IMR-90 (cell line): Measurements from ENCODE around the gene KRTAP4-16. TPM values are rescaled to one million over a fixed set of nuclear protein-coding genes. Genes with fewer than 3 reads are reported as not detected.
A peak's percentile ranks its signal among the peaks of the same experiment; 100 is the strongest.
"Not testable (repeated sequence)": the region's sequence is repeated elsewhere in the genome, so short reads cannot be mapped to it uniquely, and the experiment has no call there.

Source experiments
- ATAC-seq: fragments of 200-7000 bp; cut with Tn5 transposase; 2 replicates; pipeline ENCODE4 v1.9.1; 2020; ENCODE audit warnings: low read depth, mild to moderate bottlenecking, moderate library complexity
- BruUV-seq: library from RNA; stranded (reverse); fragments of 400-500 nt; replicated peaks from 2 replicates; lab custom pipeline; 2021; lab: Mats Ljungman, UMichigan
- CTCF ChIA-PET: fragments of 300-600 bp; formaldehyde crosslinking; extraction: SDS; loops from one replicate; lab custom pipeline; 2021; ENCODE audit warnings: antibody characterized with exemption; lab: Yijun Ruan, JAX
- POLR2A ChIA-PET: fragments of 300-600 bp; sonication (Branson Sonifier 250); formaldehyde crosslinking; loops from one replicate; lab custom pipeline; 2022; ENCODE audit warnings: antibody characterized with exemption; ENCODE audit not compliant: unreplicated experiment; lab: Charles Lee
- DNase-seq: peaks from one replicate; pipeline ENCODE4 v3.0.0; 2013
- H2AFZ ChIP-seq: replicated peaks from 2 replicates; pipeline ENCODE3; 2013; ENCODE audit warnings: low read length, mild to moderate bottlenecking; ENCODE audit not compliant: poor library complexity
- H2AK5ac ChIP-seq: 2 replicates; pipeline ENCODE4 v1.6.1; 2013; ENCODE audit warnings: low read depth, low read length, inconsistent platforms
- H2AK9ac ChIP-seq: replicated peaks from 2 replicates; pipeline ENCODE3; 2013; ENCODE audit warnings: mild to moderate bottlenecking, low read depth, low read length, moderate library complexity; ENCODE audit not compliant: poor library complexity
- H2BK120ac ChIP-seq: 2 replicates; pipeline ENCODE4 v1.6.1; 2013; ENCODE audit warnings: low read depth, low read length, inconsistent platforms
- H2BK15ac ChIP-seq: 3 replicates; pipeline ENCODE4 v1.6.1; 2013; ENCODE audit warnings: low read depth, low read length, inconsistent platforms
- H2BK20ac ChIP-seq: 2 replicates; pipeline ENCODE4 v1.6.1; 2013; ENCODE audit warnings: low read depth, mild to moderate bottlenecking, inconsistent platforms, low read length, moderate library complexity
- H2BK5ac ChIP-seq: 2 replicates; pipeline ENCODE4 v1.6.1; 2013; ENCODE audit warnings: mild to moderate bottlenecking, low read depth, low read length, inconsistent platforms; ENCODE audit not compliant: poor library complexity, severe bottlenecking
- H3K14ac ChIP-seq: replicated peaks from 2 replicates; pipeline ENCODE4 v1.6.1; 2013; ENCODE audit warnings: low read depth, low read length, inconsistent platforms
- H3K18ac ChIP-seq: 2 replicates; pipeline ENCODE4 v1.6.1; 2013; ENCODE audit warnings: low read depth, low read length, control low read depth
- H3K23ac ChIP-seq: 2 replicates; pipeline ENCODE4 v1.6.1; 2013; ENCODE audit warnings: low read depth, low read length, inconsistent platforms
- H3K27ac ChIP-seq: 2 replicates; pipeline ENCODE4 v1.5.1; 2013; ENCODE audit warnings: mild to moderate bottlenecking, control low read depth, low read length; ENCODE audit not compliant: insufficient read depth
- H3K27me3 ChIP-seq: 2 replicates; pipeline ENCODE4 v1.6.1; 2013; ENCODE audit warnings: low read length; ENCODE audit not compliant: control insufficient read depth, insufficient read depth
- H3K36me3 ChIP-seq: 2 replicates; pipeline ENCODE4 v1.6.1; 2013; ENCODE audit warnings: low read length, mixed read lengths; ENCODE audit not compliant: control insufficient read depth, insufficient read depth
- H3K4ac ChIP-seq: 2 replicates; pipeline ENCODE4 v1.6.1; 2013; ENCODE audit warnings: low read depth, low read length, inconsistent platforms
- H3K4me1 ChIP-seq: 2 replicates; pipeline ENCODE4 v1.6.1; 2013; ENCODE audit warnings: low read length, mixed read lengths; ENCODE audit not compliant: control insufficient read depth, insufficient read depth
- H3K4me2 ChIP-seq: 2 replicates; pipeline ENCODE4 v1.6.1; 2013; ENCODE audit warnings: low read depth, mild to moderate bottlenecking, control low read depth, low read length, moderate library complexity
- H3K4me3 ChIP-seq: 2 replicates; pipeline ENCODE4 v1.5.1; 2013; ENCODE audit warnings: low read depth, mild to moderate bottlenecking, control low read depth, low read length, moderate library complexity; ENCODE audit not compliant: insufficient read depth
- H3K56ac ChIP-seq: 2 replicates; pipeline ENCODE4 v1.6.1; 2013; ENCODE audit warnings: low read length, inconsistent platforms; ENCODE audit not compliant: insufficient read depth; ENCODE audit errors: extremely low read depth
- H3K79me1 ChIP-seq, 2 experiments: 2 replicates each; pipeline ENCODE4 v1.6.1; 2013; ENCODE audit warnings: low read length in 2 of 2, inconsistent platforms in 1 of 2, low read depth in 1 of 2
- H3K9ac ChIP-seq: 2 replicates; pipeline ENCODE4 v1.6.1; 2013; ENCODE audit warnings: low read depth, low read length, control low read depth
- H3K9me1 ChIP-seq: 2 replicates; pipeline ENCODE4 v1.6.1; 2013; ENCODE audit warnings: low read length, inconsistent platforms; ENCODE audit not compliant: insufficient read depth
- H3K9me3 ChIP-seq: 2 replicates; pipeline ENCODE4 v1.6.1; 2013; ENCODE audit warnings: low read length; ENCODE audit not compliant: control insufficient read depth, insufficient read depth
- H4K20me1 ChIP-seq: 2 replicates; pipeline ENCODE4 v1.6.1; 2013; ENCODE audit warnings: low read length, inconsistent platforms; ENCODE audit not compliant: insufficient read depth
- H4K5ac ChIP-seq: 2 replicates; pipeline ENCODE4 v1.6.1; 2013; ENCODE audit warnings: mild to moderate bottlenecking, low read depth, low read length, control low read depth
- H4K8ac ChIP-seq, 2 experiments: 2 replicates each; pipeline ENCODE4 v1.6.1; 2013; ENCODE audit warnings: low read depth in 2 of 2, low read length in 2 of 2, control low read depth in 1 of 2, inconsistent platforms in 1 of 2
- H4K91ac ChIP-seq: 2 replicates; pipeline ENCODE4 v1.6.1; 2013; ENCODE audit warnings: low read depth, low read length, inconsistent platforms; ENCODE audit not compliant: insufficient read depth
- NFE2L2 ChIP-seq: fragments of 150-350 bp; IDR thresholded peaks from 2 replicates; pipeline ENCODE4 v1.6.1; 2016; ENCODE audit warnings: low read depth, mild to moderate bottlenecking, low read length
- RAD21 ChIP-seq: IDR thresholded peaks from 2 replicates; pipeline ENCODE4 v1.6.1; 2012; ENCODE audit warnings: low read length, improper control_type of control experiment
- RFX5 ChIP-seq: IDR thresholded peaks from 2 replicates; pipeline ENCODE4 v1.8.0; 2012; ENCODE audit warnings: low read depth, mild to moderate bottlenecking, low read length, moderate library complexity
- SMC3 ChIP-seq: fragments of 150-350 bp; IDR thresholded peaks from 2 replicates; pipeline ENCODE4 v1.6.1; 2016; ENCODE audit warnings: low read depth, mild to moderate bottlenecking, antibody characterized with exemption, low read length, moderate library complexity
- WGBS, 2 experiments: methylation state at CpG; one replicate each; pipeline versions ENCODE4 v1.1.5 to v1.1.7; 2013; ENCODE audit warnings: missing lambda C conversion rate in 2 of 2; ENCODE audit not compliant: insufficient read length in 1 of 2; ENCODE audit errors: extremely low coverage in 2 of 2; 5-methylcytosine and 5-hydroxymethylcytosine counted together
- dilution Hi-C: fragments of 300-500 bp; cut with HindIII; formaldehyde crosslinking; loops from one replicate; pipeline ENCODE4 v1.14.3; 2018; ENCODE audit warnings: low sequenced_read_pairs; ENCODE audit not compliant: unreplicated experiment
- in situ Hi-C: fragments of 300-500 bp; cut with MboI; formaldehyde crosslinking; loops from 3 replicates; pipeline ENCODE4 v1.14.3; 2019; ENCODE audit warnings: low sequenced_read_pairs, inconsistent platforms, mixed read lengths
- intact Hi-C: fragments of 100-400 bp; cut with micrococcal nuclease; formaldehyde crosslinking; loops from 2 replicates; pipeline ENCODE4 v1.10.0; 2022
- polyA plus RNA-seq, 3 experiments: library from polyadenylated mRNA; depleted of rRNA; stranded (reverse); fragments of >200 nt; gene quantifications; 2 replicates each; pipeline ENCODE4 v1.2.3, GENCODE V29; 2012; ENCODE audit warnings: low replicate concordance in 1 of 3
- total RNA-seq: library from RNA; depleted of rRNA; stranded (reverse); fragments of >200 nt; gene quantifications from 2 replicates; pipeline ENCODE4 v1.2.3, GENCODE V29; 2012

KRTAP4-16 gene
- total and polyA plus RNA-seq, 2 of the 4 experiments (the other 2 are of a cell fraction) = not detected

GRCh38 chr17:41125064-41125463 is 23.1 kb upstream of the KRTAP4-16 start:
- dilution Hi-C loops (no loop called here), in situ Hi-C loops (no loop called here), intact Hi-C loops (no loop called here)
- CTCF ChIA-PET = no interaction called here
- Histone ChIP-seq H4K5ac (no peak overlapping the region), H3K14ac (no peak overlapping the region), H3K4me1 (no peaks in the 10 kb centered on the region), H3K9ac (no peak overlapping the region), H2BK120ac (0 out of 2 replicates have a peak overlapping the region, but pooled peaks have one; percentile 28), H4K91ac (no peak overlapping the region), H3K4me3 (no peak overlapping the region), H4K8ac (peak overlapping the region in 1 of 2 experiments; percentile 16; a peak in 1 of 4 replicates), H3K27ac (no peak overlapping the region), H3K4me2 (no peak overlapping the region), H3K18ac (no peak overlapping the region; the same call in 1 of the 2 replicates), H3K9me1 (no peaks in the 10 kb centered on the region), H3K27me3 (no peaks in the 10 kb centered on the region), H2BK15ac (0 out of 3 replicates have a peak overlapping the region, but pooled peaks have one; percentile 68), H4K20me1 (no peaks in the 10 kb centered on the region), H3K56ac (no peak overlapping the region), H3K9me3 (peaks cover 2% of the 10 kb centered on the region; the same call in 1 of the 2 replicates), H2AK9ac (no peak overlapping the region), H3K23ac (no peak overlapping the region), H2BK20ac (no peak overlapping the region), H2BK5ac (peak overlapping the region; percentile 54), H2AK5ac (no peak overlapping the region), H3K36me3 (no peaks in the 10 kb centered on the region), H3K4ac (no peak overlapping the region), H3K79me1 (no peaks in the 10 kb centered on the region), H2AFZ (no peak overlapping the region)
- ATAC-seq (no peak), DNase-seq (no peak)
- no peak for TF ChIP-seq NFE2L2
- TF ChIP-seq SMC3 = no peak
- TF ChIP-seq RAD21 = no peak
- no peak for TF ChIP-seq RFX5
- BruUV-seq = no TSS peak
- POLR2A ChIA-PET = no interaction called here
- WGBS, 2 experiments = no CpG with 5 or more reads among the region's 2 CpGs

DNA sequence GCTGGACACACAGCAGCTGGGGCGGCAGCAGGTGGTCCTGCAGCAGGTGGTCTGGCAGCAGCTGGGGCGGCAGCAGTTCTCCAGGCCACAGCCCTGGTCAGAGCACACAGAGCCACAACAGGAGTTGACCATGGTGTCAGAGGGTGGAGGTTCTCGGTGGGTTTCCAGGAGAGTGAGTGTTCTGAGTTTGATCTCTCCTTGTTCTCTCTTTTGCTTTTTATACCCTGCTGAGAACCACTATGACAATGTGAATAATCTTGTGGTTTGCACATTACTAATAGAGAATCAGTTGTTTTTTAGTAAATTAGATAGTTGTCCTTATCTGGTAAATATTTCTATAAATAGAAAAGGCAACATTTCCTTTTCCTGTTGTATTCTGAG is 22.0 kb upstream of the KRTAP4-16 start, which contains the start of gene KRTAP4-12:
Gene KRTAP4-12, minus strand, starts transcription at position 192 of the 381 bp plus-strand sequence. Its CDS starts 60 bp downstream, at position 132.
- CTCF ChIA-PET, H2AK9ac ChIP-seq: not testable (repeated sequence)

More for the DNA sequence above, 22.0 kb upstream of the KRTAP4-16 start, which contains the start of gene KRTAP4-12:
- Histone ChIP-seq H2BK20ac (peak within 1 kb of the TSS; percentile 42; the same call in 1 of the 2 replicates), H3K18ac (peak within 1 kb of the TSS; percentile 52; the same call in 1 of the 2 replicates), H2BK5ac (peak within 1 kb of the TSS; percentile 49), H2BK15ac (peak within 1 kb of the TSS; percentile 31; the same call in 1 of the 3 replicates), H3K4ac (peak within 1 kb of the TSS; percentile 5; the same call in 1 of the 2 replicates), H2BK120ac (peak within 1 kb of the TSS; percentile 14), H3K56ac (peak within 1 kb of the TSS; percentile 38; the same call in 1 of the 2 replicates), H3K14ac (0 out of 2 replicates have a peak within 1 kb of the TSS, but pooled peaks have one; percentile 32), H4K8ac (peak within 1 kb of the TSS; percentile 16 to 40; a peak in 2 of 4 replicates), H4K91ac (peak within 1 kb of the TSS; percentile 8; the same call in 1 of the 2 replicates)
- H3K9me1 ChIP-seq, H2AFZ ChIP-seq, H3K27me3 ChIP-seq, dilution Hi-C loops, H4K5ac ChIP-seq, H2AK5ac ChIP-seq, H3K36me3 ChIP-seq, H3K4me2 ChIP-seq, H4K20me1 ChIP-seq, ATAC-seq, H3K79me1 ChIP-seq, intact Hi-C loops, DNase-seq, H3K9ac ChIP-seq, H3K23ac ChIP-seq, BruUV-seq, in situ Hi-C loops, H3K4me3 ChIP-seq, H3K27ac ChIP-seq, POLR2A ChIA-PET, H3K4me1 ChIP-seq, H3K9me3 ChIP-seq: not testable (repeated sequence)
- 80% methylated on average over 1 of the region's 3 CpGs; no CpG with 5 or more reads in 1 of the 2 experiments for WGBS, 2 experiments
